Measurements from ENCODE around the gene HIPK2.

Gene HIPK2

DNA sequence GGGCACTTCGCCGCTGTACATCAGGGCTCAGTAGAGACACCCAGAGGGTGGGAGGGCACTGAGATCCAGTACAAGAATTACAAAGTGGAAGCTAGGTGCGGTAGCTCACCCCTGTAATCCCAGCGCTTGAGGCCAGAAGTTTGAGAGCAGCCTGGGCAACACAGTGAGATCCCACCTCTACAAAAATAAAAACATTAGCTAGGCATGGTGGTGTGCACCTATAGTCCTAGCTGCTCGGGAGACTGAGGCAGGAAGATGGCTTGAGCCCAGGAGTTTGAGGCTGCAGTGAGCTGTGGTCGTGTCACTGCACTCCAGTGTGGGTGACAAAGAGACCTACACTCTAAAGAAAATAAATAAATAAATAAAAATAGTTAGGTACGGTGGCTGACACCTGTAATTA lies 190.3 kb downstream of the HIPK2 start:
- no peak for DNase-seq (ENCODE audit: low read depth)

DNA sequence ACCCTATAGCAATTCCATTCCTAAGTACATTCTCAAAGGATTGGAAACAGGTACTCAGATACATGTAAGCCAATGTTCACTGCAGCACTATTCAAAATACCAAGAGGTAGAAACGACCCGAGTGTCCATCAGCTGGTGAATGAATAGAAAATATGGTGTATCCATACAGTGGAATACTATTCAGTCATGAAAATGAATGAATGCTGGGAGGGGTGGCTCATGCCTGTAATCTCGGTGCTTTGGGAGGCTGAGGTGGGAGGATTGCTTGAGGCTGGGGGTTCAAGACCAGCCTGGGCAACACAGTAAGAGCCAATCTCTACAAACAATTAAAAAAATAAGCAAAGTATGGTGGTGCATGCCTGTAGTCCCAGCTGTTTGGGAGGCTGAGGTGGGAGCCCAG lies 191.5 kb downstream of the HIPK2 start:
- DNase-seq (ENCODE audit: low read depth), result no peak

DNA sequence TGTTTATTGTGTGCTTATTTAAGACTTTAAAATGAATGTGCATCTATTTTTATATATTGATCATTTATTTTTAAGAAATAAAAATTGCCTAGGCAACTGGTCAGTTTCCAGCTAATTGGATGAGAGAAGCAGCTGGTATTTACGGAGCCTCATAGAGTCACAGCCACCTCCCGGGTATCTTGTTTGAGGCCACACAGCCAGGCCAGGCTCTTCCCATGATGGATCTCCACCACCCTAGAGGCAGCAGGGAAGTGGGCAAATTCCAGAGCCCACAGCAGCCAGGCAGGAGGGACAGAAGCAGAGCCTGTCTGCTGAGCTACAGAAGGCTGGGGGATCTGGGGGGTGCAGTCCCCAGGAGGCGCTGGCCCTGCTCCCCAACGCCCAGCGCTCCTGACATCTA lies 192.8 kb downstream of the HIPK2 start:
- DNase-seq (ENCODE audit: low read depth), result no peak

DNA sequence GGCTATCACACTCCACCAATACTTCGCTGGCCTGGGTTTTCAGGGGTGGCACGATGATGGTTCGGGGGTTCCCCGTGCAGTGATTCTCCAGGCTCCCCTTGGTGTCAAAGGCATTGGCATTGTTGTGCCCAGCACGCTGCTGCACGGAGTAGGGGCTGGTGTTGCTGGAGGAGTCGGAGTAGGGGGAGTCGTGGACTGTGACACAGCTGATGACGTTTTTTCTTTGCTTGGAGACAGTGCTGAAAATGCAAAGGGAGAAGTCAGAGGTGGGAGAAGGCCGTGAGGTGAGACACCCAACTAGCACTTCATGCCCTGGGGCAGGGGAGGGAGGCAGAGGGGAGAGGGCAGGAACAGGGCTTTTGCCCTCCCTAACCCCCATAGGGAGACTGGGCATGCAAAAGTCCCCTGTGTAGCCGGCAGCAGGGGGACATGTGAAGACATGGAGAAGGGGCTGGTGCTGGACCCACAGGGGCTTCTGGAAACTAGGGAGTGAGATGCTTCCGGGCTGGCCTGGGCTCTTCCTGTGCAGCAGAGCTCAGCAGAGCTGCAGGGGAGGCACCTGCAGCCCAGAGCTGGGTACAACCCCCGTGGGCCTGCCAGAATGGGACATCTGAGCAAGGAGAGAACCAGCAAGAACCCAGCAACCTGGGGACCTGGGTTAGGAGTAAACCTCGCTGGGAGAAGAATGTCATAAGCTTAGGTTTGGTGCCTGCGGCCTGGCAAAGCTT lies 193.8 kb downstream of the HIPK2 start:
- DNase-seq (ENCODE audit: low read depth), result no peak

DNA sequence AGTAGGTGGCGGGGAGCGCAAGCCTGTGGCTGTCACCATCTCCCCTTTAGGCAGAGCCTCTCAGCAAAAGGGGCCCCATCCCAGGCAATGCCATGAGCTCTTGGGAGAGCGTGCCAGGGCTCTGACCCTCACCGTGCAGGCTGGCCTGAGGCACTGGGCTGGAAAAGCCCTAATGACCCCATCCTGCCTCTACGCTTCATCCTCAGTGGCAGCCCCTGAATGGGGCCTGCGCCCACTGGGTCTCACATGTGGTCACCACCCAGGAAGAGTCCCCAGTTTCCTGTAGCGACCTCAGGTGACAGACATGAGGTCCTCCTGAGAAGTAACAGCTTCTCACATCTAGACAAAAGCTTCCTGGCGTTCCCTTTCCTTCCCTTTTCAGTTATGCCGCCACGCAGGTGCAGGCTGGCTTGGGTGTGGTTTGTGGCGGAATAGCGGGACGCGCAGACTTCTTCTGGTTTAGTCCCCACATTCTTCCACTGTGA lies 195.1 kb downstream of the HIPK2 start:
- DNase-seq (ENCODE audit: low read depth), result no peak

DNA sequence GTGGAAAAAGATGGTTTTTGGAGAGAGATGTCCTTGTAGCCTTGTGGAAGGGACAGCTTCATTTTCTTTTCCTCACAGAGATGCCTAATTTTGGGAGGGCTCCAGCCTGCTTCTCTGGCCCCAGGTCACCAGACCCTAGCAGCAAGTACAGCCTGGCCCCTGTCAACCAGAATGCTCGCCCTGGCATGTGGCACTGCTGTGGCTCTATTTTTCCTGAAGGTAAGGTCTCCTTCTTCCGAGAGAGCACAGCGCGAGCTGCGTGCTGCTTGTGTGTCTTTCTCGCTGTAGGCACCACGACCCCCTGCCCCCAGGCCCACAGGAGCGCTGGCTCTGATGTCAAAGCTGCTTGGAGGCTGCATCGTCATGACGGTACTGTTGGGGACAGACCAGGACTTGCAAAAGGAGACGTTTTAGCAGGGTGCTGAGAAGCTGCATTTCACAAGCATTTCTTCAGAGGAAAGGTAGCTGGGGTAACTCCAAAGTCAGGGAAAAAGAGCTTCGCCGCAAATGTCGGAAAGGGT lies 195.6 kb downstream of the HIPK2 start:
- no peak for DNase-seq (ENCODE audit: low read depth)

DNA sequence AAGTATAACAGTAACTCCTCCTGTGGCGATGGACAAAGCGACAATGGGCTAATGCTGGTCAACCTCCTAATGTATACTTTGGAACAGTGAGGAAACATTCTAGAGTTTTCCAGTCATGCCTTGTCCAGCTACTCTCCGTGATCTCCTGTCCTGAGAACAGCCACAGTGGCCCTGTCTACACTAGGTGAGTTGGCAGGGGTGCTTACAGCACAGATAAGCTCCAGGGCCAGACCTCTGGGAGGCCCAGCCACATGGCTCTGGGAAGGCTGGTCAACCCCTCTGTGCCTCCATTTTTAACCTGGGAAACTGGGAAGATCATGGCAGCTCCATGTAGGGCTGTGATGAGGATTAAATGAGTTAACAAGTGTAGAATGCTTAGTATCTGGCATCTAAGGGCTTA lies 197.4 kb downstream of the HIPK2 start:
- DNase-seq (ENCODE audit: low read depth), result no peak

DNA sequence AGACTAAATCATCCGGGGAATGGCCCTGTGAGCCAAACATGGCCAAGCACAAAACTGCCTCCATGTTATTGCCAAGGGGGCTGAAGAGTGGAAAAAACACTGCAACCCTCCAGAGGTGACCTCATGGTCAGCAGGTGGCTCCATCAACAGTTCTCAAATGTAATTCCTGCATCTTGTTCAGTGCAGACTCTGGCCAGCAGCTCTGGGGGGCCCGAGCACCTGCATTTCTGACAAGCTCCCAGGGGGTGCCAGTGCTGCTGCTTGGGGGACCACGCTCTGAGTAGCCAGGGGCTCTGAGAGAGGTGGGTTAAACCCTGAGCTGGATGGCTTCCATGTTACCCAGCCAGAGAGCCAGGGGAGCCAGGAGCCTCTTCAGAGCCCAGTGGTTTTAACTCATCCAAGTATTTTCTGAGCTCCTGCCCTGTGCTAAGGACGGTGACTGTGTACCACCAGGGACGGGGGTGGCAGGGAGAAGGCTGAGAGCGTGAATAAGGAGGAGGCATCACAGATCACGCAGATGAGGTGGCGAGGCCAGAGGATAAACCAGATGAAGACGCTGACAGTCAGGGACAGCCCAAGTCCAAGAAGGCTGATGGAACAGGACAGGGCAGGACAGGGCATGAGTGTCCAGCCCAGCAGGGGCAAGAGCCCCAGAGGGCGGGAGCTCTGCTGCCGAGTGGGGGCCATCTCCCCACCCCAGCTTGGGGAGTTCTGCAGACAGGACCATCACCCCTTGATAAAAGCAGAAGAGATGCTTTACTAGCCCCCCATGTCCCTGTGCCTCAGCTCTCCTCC lies 201.4 kb downstream of the HIPK2 start:
- no peak for DNase-seq (ENCODE audit: low read depth)

DNA sequence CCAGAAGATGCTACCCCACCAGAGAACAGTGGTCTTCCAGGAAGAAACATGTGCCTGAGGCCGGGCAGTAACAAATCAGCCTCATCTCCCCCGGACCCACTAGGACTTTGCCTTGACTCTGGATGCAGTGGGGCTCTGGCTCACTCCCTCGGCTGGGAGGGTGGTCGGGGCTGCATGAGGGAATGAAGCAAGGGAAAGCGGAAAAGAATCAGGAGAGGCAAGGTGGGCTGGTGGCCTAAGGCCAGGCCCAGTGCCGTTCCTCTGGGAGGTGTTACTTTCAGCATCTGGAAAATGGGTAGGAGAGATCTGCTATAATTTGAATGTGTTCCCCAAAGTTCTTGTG lies 202.5 kb downstream of the HIPK2 start:
- no peak for DNase-seq (ENCODE audit: low read depth)

DNA sequence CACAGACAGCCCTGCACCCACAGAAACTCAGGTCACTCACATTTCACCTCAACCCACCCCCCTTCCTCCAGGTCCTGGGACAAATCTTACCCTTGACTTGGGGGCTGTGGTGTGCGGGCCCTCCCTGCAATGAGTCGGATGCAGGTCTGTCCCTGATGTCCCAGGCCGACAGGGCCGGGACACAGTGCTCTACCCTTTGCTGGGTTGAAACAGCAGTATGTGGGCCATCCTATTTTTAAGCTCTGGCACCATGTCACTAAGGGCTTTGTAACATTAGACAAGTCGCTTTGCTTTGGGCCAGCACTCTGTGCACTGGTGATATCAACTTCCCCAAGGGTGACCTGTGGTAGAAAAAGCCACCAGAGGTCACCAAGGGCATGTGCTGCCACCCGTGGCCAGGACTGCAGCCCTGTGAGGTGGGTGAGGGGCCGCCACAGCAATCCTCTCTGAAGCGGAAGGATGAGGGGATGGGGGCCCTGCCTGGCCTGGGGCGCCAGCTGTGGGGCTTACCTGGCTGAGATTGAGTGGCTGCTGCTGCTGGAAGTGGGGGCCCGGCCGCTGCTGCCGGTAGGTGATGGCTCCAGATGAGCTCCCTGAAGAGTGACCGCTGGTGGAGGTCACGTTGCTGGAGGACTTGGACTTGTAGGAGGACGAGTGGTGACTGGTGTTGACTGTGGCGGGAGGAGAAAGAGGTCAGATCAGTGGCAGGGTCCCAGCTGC lies 203.0 kb downstream of the HIPK2 start:
- no peak for DNase-seq (ENCODE audit: low read depth)

DNA sequence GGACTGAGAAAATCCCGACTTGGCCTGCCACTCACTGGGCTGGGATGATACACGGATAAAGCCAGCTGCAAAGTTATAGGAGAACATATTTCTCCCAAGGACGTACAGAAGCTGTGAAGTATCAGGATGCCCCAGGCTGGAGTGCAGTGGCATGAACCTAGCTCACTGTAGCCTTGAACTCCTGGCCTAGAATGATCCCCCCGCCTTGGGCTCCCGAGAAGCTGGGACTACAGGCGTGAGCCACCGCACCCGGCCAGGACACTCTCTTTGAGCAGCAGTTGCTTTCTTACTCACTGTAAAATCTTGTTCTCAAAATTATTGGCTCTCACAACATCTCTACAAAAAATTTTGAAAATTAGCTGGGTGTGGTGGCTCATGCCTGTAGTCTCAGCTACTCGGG lies 203.9 kb downstream of the HIPK2 start:
- DNase-seq (ENCODE audit: low read depth), result no peak

DNA sequence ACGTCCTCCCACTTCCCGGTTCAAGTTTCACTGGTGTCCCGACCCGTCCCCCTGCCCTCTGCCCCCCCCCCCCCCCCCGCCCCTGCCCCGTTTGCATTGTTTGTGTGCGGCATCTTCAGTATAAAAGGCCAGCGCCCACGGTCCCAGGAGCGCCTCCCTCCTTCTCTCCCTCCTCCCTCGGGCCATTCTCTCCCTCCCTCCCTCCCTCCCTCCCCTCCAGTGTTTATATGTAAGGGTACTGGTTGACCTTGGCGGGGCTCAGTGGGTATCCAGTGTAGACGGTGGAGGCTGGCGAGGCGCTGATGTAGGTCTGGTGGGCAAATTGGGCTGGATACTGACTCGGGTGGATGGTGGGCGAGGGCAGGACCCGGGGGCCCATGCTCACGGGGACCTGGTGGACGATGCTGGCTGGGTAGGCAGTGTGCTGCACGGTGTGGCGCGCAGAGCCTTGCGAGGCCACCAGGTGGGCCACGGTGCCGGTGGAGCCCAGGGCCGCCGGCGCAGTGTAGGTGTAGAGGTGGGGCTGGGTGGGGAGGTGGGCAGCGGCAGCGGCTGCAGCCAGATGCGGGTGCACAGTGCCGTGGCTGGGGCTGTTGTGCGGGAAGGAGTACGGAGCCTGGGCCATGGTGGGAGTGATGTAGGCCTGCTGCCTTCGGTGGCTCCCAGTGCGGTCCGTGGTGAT lies 205.0 kb downstream of the HIPK2 start:
- DNase-seq (ENCODE audit: low read depth), result no peak

DNA sequence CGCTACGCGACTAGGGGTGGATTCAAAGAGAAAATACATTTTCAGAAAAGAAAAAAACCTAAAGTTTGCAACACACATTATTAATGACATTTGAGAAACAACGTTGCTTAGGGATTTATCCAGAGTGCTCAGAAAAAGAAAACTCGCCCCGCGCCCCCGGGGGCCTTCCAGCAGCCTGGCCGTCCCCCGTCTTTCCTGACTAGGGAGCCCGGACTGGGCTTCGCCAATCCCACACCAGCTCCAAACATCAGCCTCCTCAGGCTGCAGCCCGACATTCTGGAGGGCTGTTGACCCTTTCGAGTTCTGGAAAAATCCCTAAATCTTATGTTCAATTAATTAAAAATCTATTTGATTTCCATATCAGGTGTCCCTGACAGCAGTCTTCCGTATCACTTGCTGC lies 205.7 kb downstream of the HIPK2 start:
- no peak for DNase-seq (ENCODE audit: low read depth)

DNA sequence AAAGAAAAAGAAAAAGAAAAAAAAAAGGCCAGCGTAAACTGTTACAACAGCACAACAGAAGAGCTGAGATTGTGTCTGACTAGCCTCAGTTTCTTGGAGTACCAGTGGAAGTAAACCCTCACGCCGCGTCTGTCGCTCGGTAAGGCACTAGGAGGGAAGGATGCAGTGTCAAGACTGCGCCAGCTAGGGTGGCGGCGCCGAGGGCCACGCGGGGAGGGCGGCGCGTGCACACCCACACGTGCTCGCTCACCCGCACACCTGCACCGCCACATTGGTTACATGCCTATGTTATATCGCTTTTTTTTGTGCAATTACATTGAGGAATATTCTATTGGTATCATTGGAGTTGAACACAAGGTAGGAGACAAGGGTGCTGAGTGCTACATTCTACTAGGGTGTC lies 206.1 kb downstream of the HIPK2 start:
- DNase-seq (ENCODE audit: low read depth), result no peak

DNA sequence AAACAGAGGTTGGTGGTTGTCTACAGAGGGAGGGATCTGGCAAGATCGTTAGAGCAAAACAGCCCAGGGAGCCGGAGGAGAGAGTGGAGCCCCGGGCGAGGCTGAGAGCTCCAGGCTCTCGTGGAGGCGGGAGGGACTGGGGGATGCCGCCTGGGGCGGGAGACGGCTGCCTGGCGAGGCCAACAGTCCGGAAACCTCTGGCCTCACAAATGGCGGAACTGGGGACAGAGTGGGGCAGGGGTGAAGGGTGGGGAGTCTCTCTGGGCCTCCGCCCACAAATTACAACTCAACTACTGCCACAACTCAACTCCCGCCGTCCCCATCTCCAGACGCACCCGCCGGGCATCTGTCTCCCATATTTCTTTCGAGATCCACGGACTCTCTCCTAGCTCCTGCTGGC lies 206.6 kb downstream of the HIPK2 start:
- DNase-seq (ENCODE audit: low read depth), result no peak

DNA sequence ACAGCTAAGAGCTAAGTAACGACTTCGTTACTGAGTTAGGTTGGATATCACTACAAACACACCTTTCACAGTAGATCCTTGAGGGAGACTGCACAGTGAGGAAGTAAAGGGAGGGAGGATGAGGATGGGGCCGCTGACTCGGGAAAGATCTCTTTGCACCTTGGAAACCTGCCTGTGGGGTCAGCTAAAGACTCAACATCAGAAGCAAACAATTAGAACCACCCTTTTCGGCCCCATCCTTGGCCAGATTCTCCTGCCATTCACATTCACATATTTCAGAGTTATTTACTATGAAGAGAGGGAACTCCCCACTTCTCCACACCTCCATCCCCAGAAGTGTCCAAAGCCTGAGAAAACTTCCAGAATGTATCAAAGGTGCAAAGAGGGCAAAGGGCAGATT lies 207.2 kb downstream of the HIPK2 start:
- no peak for DNase-seq (ENCODE audit: low read depth)

DNA sequence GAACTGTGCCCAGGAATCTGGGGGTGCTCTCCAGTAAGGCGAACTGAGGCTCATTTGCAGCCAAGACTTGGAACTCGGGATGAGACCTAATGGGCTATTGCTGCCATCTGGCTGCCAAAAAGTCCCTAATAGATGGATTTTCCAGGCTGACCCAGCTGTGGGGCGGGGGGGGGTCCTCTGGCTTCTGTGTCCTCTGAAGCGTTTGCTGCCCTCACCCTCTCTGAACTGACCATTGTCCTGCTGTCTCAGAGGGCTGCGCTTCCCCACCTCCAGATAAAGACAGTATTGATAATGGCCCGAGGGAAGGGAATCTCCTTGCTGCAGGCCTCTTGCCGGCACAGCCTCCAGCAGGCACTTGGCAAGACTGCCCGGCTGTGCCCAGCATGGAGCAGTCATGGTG lies 207.7 kb downstream of the HIPK2 start:
- DNase-seq (ENCODE audit: low read depth), result no peak

DNA sequence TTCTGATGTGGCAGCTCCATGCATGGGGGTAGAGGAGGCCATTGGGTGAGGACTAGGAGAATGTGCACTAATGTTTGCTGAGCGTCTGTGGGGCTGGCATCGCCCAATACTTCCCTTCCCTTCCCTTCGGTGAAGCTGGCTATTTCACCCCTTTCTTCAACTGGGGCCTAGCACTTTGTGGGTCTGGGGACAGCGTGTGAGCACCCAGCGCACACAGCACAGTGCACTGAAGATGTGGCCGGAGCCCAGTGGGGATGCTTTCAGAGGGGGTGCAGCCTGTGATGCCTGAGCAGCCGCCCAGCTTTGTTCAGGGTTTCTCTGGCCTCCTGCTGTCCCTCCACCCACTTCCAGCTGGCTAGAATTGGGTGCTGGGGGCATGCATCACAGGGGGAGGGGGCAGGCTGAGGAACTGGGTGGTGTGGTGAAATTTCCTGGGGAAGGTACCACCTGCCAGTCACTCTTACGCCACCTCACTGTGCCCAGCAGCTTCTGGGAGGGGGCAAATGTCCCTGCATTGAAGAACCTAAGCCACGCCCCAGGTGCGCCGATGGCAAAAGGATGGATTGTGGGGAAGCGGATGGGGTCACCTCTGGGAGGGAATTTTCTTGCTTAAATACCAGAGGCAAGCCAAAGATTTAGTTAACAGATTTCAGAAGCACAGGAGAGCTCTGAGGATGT lies 208.8 kb downstream of the HIPK2 start:
- no peak for DNase-seq (ENCODE audit: low read depth)

DNA sequence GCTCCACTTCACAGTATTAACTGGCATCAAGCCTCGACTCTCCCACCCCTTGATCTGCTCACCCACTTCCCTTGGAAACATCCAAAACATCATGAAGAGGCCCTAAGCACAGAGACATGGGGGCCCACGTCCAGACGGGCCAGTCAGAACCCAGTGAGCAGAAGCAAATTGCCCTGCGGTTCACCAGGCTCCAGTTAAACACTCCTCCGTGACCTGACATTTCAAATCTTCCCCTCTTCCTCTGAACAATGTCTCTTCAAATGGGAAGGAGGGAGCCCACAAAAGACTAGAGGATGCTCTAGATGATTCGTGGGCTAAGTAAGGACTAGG lies 209.5 kb downstream of the HIPK2 start:
- no peak for DNase-seq (ENCODE audit: low read depth)

DNA sequence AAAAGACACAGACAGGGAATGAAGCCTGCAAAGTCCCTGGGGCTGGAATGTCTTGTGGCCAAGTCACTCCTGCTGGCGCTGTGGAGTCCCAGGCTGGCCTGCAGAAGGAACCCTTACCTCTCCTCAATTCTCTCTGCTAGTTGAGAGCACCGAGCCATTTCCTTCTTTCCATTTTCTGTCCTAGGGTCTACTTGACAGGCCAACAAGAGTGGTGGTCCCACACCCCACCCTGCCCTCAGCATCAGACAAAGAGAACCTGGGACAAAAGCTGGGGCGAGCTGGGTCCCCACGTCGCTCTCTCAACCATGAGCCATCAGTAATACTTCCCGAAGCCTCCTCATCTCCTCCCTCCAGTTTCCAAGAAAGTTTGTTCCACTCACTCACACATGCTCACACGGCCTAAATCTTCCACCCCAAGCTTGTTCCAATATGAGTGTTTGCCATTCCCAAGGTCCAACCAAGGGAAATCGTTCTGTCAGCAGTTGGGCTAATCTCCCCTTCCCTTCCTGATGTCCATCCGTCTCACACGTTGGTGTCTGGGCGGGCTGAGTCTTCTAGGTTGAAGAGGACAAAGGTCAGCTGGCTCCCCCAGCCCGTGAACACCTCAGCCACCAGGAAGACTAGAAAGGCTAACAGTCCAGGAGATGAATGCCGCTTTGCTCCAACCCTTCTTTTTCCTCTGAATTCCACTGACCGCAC lies 210.0 kb downstream of the HIPK2 start:
- no peak for DNase-seq (ENCODE audit: low read depth)

Measured in stimulated activated CD4-positive, alpha-beta T cell treated with anti-CD3 and anti-CD28 coated beads, Interleukin-2, amount 100 ng/mL, for 4 hours (primary cell).